ENCODE measurements around the gene ODF2.

DNA sequence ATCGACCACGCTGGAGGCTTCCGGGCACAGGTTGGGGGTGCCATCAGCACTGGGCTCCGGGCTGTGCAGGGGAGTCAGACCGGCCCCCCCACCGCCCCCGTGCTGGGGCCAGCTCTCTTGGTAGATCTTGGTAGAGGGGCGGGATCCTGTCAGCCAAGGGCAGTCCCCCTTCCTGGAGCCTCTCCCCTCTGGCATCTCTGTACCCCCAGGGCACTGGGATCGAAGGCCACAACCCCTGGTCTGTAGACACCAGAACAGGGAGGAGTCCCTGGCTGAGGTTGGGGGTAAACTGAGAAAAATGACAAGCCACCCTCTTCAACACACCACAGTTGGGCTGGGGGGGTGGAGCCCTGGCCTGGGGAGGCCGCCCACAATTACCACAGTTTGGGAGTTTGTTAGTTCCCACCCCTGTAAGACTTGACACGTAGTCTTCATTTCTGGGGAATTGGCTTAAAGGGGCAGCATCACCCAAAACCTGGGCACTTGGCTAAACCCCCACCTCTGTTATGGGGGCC is 34.3 kb upstream of the ODF2 start:
- TF ChIP-seq ATF4 (CRISPR knock-in tag; IDR thresholded peaks at IDR 0.05) (no peak), MTA3 (CRISPR knock-in tag; IDR thresholded peaks at IDR 0.05) (no peak), THYN1 (CRISPR knock-in tag; IDR thresholded peaks at IDR 0.05; ENCODE audit: borderline replicate concordance, low read depth) (no peak)
- TF ChIP-seq, protein P1, sequence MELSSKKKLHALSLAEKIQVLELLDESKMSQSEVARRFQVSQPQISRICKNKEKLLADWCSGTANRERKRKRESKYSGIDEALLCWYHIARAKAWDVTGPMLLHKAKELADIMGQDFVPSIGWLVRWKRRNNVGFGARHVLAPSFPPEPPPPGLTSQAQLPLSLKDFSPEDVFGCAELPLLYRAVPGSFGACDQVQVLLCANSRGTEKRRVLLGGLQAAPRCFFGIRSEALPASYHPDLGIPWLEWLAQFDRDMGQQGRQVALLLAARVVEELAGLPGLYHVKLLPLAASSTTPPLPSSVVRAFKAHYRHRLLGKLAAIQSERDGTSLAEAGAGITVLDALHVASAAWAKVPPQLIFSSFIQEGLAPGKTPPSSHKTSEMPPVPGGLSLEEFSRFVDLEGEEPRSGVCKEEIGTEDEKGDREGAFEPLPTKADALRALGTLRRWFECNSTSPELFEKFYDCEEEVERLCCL (CRISPR knock-in tag; IDR thresholded peaks at IDR 0.05; ENCODE audit: borderline replicate concordance): no peak

All from HepG2 (cell line).